Mesenchymal stem cell (in vitro differentiated cells and primary cell): ENCODE results near the gene RBP3.

Source experiments
- DNase-seq: peaks from one replicate; pipeline ENCODE4 v3.0.0-alpha.2; 2013
- H2AFZ ChIP-seq: one replicate; pipeline ENCODE4 v1.6.1; 2013; ENCODE audit warnings: low read depth, mild to moderate bottlenecking, control low read depth, inconsistent platforms, low read length, moderate library complexity
- H2AK5ac ChIP-seq: 2 replicates; pipeline ENCODE4 v1.6.1; 2013; ENCODE audit warnings: low read length, moderate library complexity, mild to moderate bottlenecking, inconsistent platforms; ENCODE audit not compliant: severe bottlenecking
- H2BK120ac ChIP-seq: one replicate; pipeline ENCODE4 v1.6.1; 2013; ENCODE audit warnings: low read depth, mild to moderate bottlenecking, inconsistent platforms, low read length, moderate library complexity
- H2BK12ac ChIP-seq, 2 experiments: one replicate each; pipeline ENCODE4 v1.6.1; 2013; ENCODE audit warnings: inconsistent platforms in 2 of 2, low read length in 2 of 2, mild to moderate bottlenecking in 2 of 2, moderate library complexity in 2 of 2, control low read depth in 1 of 2
- H2BK15ac ChIP-seq: one replicate; pipeline ENCODE4 v1.6.1; 2013; ENCODE audit warnings: mild to moderate bottlenecking, low read depth, inconsistent platforms; ENCODE audit not compliant: poor library complexity, severe bottlenecking
- H2BK5ac ChIP-seq: 2 replicates; pipeline ENCODE4 v1.6.1; 2013; ENCODE audit warnings: low read depth, mild to moderate bottlenecking, low read length, control low read depth, inconsistent platforms; ENCODE audit not compliant: poor library complexity, severe bottlenecking
- H3K14ac ChIP-seq, 2 experiments: one replicate each; pipeline ENCODE4 v1.6.1; 2013; ENCODE audit warnings: inconsistent platforms in 2 of 2, low read length in 2 of 2, control low read depth in 1 of 2, mild to moderate bottlenecking in 1 of 2, moderate library complexity in 1 of 2
- H3K18ac ChIP-seq, 2 experiments: one replicate each; pipeline ENCODE4 v1.6.1; 2013; ENCODE audit warnings: inconsistent platforms in 2 of 2, low read length in 2 of 2, control low read depth in 1 of 2, low read depth in 1 of 2, mild to moderate bottlenecking in 1 of 2
- H3K23ac ChIP-seq, 2 experiments: one replicate each; pipeline ENCODE4 v1.6.1; 2013; ENCODE audit warnings: inconsistent platforms in 2 of 2, low read length in 2 of 2, mild to moderate bottlenecking in 2 of 2, moderate library complexity in 2 of 2, control low read depth in 1 of 2
- H3K27ac ChIP-seq: 2 replicates; pipeline ENCODE4 v1.5.1; 2013; ENCODE audit warnings: mild to moderate bottlenecking, moderate library complexity, low read length, control low read depth, inconsistent platforms; ENCODE audit not compliant: poor library complexity, severe bottlenecking
- H3K27me3 ChIP-seq, 2 experiments: 2 replicates each; pipeline versions ENCODE4 v1.6.1 to v1.7.0; 2013; ENCODE audit warnings: low read length in 2 of 2, mild to moderate bottlenecking in 2 of 2, moderate library complexity in 2 of 2, control low read depth in 1 of 2, inconsistent platforms in 1 of 2; ENCODE audit not compliant: control insufficient read depth in 1 of 2, insufficient read depth in 1 of 2
- H3K36me3 ChIP-seq, 2 experiments: 2 replicates each; pipeline versions ENCODE4 v1.6.1 to v1.7.0; 2013; ENCODE audit warnings: low read length in 2 of 2, control low read depth in 1 of 2, inconsistent platforms in 1 of 2, low read depth in 1 of 2, mild to moderate bottlenecking in 1 of 2; ENCODE audit not compliant: insufficient read depth in 2 of 2, control insufficient read depth in 1 of 2
- H3K4ac ChIP-seq, 2 experiments: one replicate each; pipeline ENCODE4 v1.6.1; 2013; ENCODE audit warnings: inconsistent platforms in 2 of 2, low read length in 2 of 2, mild to moderate bottlenecking in 2 of 2, moderate library complexity in 2 of 2, control low read depth in 1 of 2, low read depth in 1 of 2
- H3K4me1 ChIP-seq: 2 replicates; pipeline ENCODE4 v1.6.1; 2013; ENCODE audit warnings: low read depth, low read length, control low read depth; ENCODE audit not compliant: control insufficient read depth, insufficient read depth
- H3K4me2 ChIP-seq: 2 replicates; pipeline ENCODE4 v1.6.1; 2013; ENCODE audit warnings: low read length, mild to moderate bottlenecking, inconsistent platforms; ENCODE audit not compliant: poor library complexity, severe bottlenecking
- H3K4me3 ChIP-seq, 2 experiments: 2 replicates each; pipeline versions ENCODE4 v1.5.1 to v1.7.0; 2013; ENCODE audit warnings: low read length in 2 of 2, mild to moderate bottlenecking in 2 of 2, control low read depth in 1 of 2, low read depth in 1 of 2; ENCODE audit not compliant: insufficient read depth in 1 of 2
- H3K79me1 ChIP-seq: replicated peaks from 2 replicates; pipeline ENCODE4 v1.6.1; 2013; ENCODE audit warnings: mild to moderate bottlenecking, control low read depth, low read length, inconsistent platforms; ENCODE audit not compliant: poor library complexity, severe bottlenecking
- H3K9ac ChIP-seq: 2 replicates; pipeline ENCODE4 v1.7.0; 2013; ENCODE audit warnings: mild to moderate bottlenecking, low read length, moderate library complexity
- H3K9me3 ChIP-seq: 2 replicates; pipeline ENCODE4 v1.7.0; 2013; ENCODE audit warnings: mild to moderate bottlenecking, low read length; ENCODE audit not compliant: control insufficient read depth
- H4K8ac ChIP-seq: one replicate; pipeline ENCODE4 v1.6.1; 2013; ENCODE audit warnings: inconsistent platforms, mild to moderate bottlenecking, low read length, moderate library complexity
- H4K91ac ChIP-seq: one replicate; pipeline ENCODE4 v1.6.1; 2013; ENCODE audit warnings: mild to moderate bottlenecking, low read length, inconsistent platforms
- WGBS: methylation state at CpG from one replicate; pipeline ENCODE4 v1.1.7; 2013; ENCODE audit warnings: mixed read lengths; 5-methylcytosine and 5-hydroxymethylcytosine counted together

Gene RBP3

GRCh38 chr10:47335906-47336305 lies 12.3 kb upstream of the RBP3 start:
- WGBS = 71% methylated on average over 5 of the region's 5 CpGs
- Histone ChIP-seq H3K9me3 (no peaks in the 10 kb centered on the region), H2BK5ac (no peak overlapping the region), H3K4me1 (peaks cover 7% of the 10 kb centered on the region), H3K36me3 (no peaks in the 10 kb centered on the region), H3K23ac (no peak overlapping the region), H3K79me1 (no peaks in the 10 kb centered on the region), H3K4me2 (no peak overlapping the region), H3K14ac (no peak overlapping the region), H2BK120ac (no peak overlapping the region), H3K4me3 (no peak overlapping the region), H2BK15ac (no peak overlapping the region), H2BK12ac (no peak overlapping the region), H3K9ac (no peak overlapping the region), H3K27me3 (peaks cover 22 to 67% of the 10 kb centered on the region in 2 experiments), H3K18ac (no peak overlapping the region), H3K4ac (no peak overlapping the region), H4K91ac (no peak overlapping the region), H4K8ac (no peak overlapping the region), H3K27ac (no peak overlapping the region), H2AK5ac (no peak overlapping the region), H2AFZ (no peak overlapping the region)
- no peak for DNase-seq

GRCh38 chr10:47336387-47337134 lies 11.6 kb upstream of the RBP3 start:
- H4K8ac ChIP-seq = no peak overlapping the region
- WGBS = 87% methylated on average over 14 of the region's 15 CpGs

GRCh38 chr10:47337310-47337709 lies 10.9 kb upstream of the RBP3 start:
- Histone ChIP-seq H3K27me3 (peaks cover 22 to 57% of the 10 kb centered on the region in 2 experiments), H2BK120ac (no peak overlapping the region), H3K4me2 (no peak overlapping the region), H3K36me3 (no peaks in the 10 kb centered on the region), H3K4ac (no peak overlapping the region), H2AFZ (no peak overlapping the region), H3K23ac (no peak overlapping the region), H2BK12ac (no peak overlapping the region), H4K8ac (no peak overlapping the region), H4K91ac (no peak overlapping the region), H3K9me3 (no peaks in the 10 kb centered on the region), H2BK5ac (peak overlapping the region; percentile 15), H3K79me1 (no peaks in the 10 kb centered on the region), H3K18ac (no peak overlapping the region), H2BK15ac (no peak overlapping the region), H3K4me3 (no peak overlapping the region), H2AK5ac (no peak overlapping the region), H3K9ac (no peak overlapping the region), H3K14ac (no peak overlapping the region), H3K27ac (no peak overlapping the region), H3K4me1 (peaks cover 3% of the 10 kb centered on the region)
- WGBS = 92% methylated on average over 4 of the region's 4 CpGs
- DNase-seq = no peak

More at GRCh38 chr10:47336387-47337134, 11.6 kb upstream of the RBP3 start:
- no peak overlapping the region for H3K4me2 ChIP-seq
- H3K9ac ChIP-seq = no peak overlapping the region
- no peak overlapping the region for H3K14ac ChIP-seq
- H3K36me3 ChIP-seq = no peaks in the 10 kb centered on the region
- no peak overlapping the region for H2AK5ac ChIP-seq
- no peaks in the 10 kb centered on the region for H3K9me3 ChIP-seq
- no peak overlapping the region for H3K4ac ChIP-seq
- H2BK120ac ChIP-seq = no peak overlapping the region
- no peak for DNase-seq
- H3K18ac ChIP-seq = no peak overlapping the region
- H3K4me1 ChIP-seq = peaks cover 7% of the 10 kb centered on the region
- H3K4me3 ChIP-seq = no peak overlapping the region
- no peak overlapping the region for H4K91ac ChIP-seq
- H2BK5ac ChIP-seq = no peak overlapping the region
- H3K27me3 ChIP-seq = peaks cover 22 to 63% of the 10 kb centered on the region in 2 experiments
- H2BK15ac ChIP-seq = no peak overlapping the region
- H3K27ac ChIP-seq = no peak overlapping the region
- no peak overlapping the region for H2AFZ ChIP-seq
- no peak overlapping the region for H2BK12ac ChIP-seq
- H3K23ac ChIP-seq = no peak overlapping the region
- H3K79me1 ChIP-seq = no peaks in the 10 kb centered on the region

GRCh38 chr10:47339186-47339735 lies 8.9 kb upstream of the RBP3 start:
- H2BK5ac ChIP-seq = no peak overlapping the region
- no peak overlapping the region for H2BK120ac ChIP-seq
- no peak overlapping the region for H4K8ac ChIP-seq
- H2BK15ac ChIP-seq = no peak overlapping the region
- no peak overlapping the region for H4K91ac ChIP-seq
- no peak overlapping the region for H3K4ac ChIP-seq
- no peak overlapping the region for H2BK12ac ChIP-seq
- no peak overlapping the region for H3K27ac ChIP-seq
- H3K14ac ChIP-seq = no peak overlapping the region
- H3K27me3 ChIP-seq = peaks cover 22 to 45% of the 10 kb centered on the region in 2 experiments
- no peaks in the 10 kb centered on the region for H3K9me3 ChIP-seq
- no peak overlapping the region for H3K23ac ChIP-seq
- H3K4me3 ChIP-seq = no peak overlapping the region
- no peak overlapping the region for H2AK5ac ChIP-seq
- DNase-seq = no peak
- H2AFZ ChIP-seq = no peak overlapping the region
- no peak overlapping the region for H3K9ac ChIP-seq
- WGBS = 82% methylated on average over 8 of the region's 8 CpGs
- H3K4me2 ChIP-seq = no peak overlapping the region
- H3K18ac ChIP-seq = no peak overlapping the region
- no peaks in the 10 kb centered on the region for H3K36me3 ChIP-seq
- H3K4me1 ChIP-seq = peaks cover 3% of the 10 kb centered on the region
- no peaks in the 10 kb centered on the region for H3K79me1 ChIP-seq
